Measurements from ENCODE around the gene ZNF611.

Gene ZNF611

DNA sequence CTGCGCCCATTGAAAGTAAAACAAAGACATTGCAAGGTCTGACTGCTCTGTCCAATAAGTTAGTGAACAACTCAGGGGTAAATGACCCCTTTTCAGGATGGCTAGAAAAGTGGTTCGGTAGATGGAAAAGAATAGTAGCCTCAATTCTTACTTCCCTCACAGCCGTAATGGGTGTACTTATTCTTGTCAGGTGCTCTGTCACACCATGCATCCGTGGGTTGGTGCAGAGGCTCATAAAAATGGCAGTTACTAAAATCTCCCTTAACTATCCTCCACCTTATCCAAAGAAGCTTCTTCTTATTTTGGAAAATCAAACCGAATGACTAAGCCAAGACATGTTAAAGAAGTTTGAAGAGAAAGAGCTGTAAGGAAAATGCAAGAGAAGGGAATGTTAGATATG, 65.3 kb downstream of the ZNF611 start:
- TF ChIP-seq, protein P1, sequence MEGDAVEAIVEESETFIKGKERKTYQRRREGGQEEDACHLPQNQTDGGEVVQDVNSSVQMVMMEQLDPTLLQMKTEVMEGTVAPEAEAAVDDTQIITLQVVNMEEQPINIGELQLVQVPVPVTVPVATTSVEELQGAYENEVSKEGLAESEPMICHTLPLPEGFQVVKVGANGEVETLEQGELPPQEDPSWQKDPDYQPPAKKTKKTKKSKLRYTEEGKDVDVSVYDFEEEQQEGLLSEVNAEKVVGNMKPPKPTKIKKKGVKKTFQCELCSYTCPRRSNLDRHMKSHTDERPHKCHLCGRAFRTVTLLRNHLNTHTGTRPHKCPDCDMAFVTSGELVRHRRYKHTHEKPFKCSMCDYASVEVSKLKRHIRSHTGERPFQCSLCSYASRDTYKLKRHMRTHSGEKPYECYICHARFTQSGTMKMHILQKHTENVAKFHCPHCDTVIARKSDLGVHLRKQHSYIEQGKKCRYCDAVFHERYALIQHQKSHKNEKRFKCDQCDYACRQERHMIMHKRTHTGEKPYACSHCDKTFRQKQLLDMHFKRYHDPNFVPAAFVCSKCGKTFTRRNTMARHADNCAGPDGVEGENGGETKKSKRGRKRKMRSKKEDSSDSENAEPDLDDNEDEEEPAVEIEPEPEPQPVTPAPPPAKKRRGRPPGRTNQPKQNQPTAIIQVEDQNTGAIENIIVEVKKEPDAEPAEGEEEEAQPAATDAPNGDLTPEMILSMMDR (IDR thresholded peaks at IDR 0.05; ENCODE audit: low read depth, low read length), result no peak
- no peak overlapping the region for H3K4me3 ChIP-seq (replicated peaks in 1 of 2; ENCODE audit: low read depth in 2 of 2, low read length in 2 of 2)
- DNase-seq (ENCODE audit: low read depth in 2 of 2), result no peak

DNA sequence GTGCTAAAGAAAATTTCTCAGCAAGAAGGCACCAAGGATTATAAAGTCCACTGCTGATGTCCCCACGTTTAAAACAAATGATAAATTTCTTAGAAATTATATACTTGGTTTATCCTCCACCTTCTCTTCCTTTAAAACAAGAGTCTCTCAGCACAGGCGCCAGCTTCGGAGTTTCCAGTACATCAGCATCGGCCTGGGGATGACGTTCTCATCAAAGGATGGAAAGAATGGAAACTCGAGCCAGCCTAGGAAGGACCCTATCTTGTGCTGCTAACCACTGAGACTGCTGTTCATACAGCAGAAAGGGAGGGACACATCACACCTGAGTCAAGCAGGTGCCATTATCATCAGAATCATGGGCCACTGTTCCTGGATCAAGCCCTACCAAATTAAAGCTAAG, 66.9 kb downstream of the ZNF611 start:
- TF ChIP-seq, protein P1 (IDR thresholded peaks at IDR 0.05; ENCODE audit: low read depth, low read length), result no peak
- DNase-seq (ENCODE audit: low read depth in 2 of 2), result no peak
- H3K4me3 ChIP-seq (replicated peaks in 1 of 2; ENCODE audit: low read depth in 2 of 2, low read length in 2 of 2), result no peak overlapping the region

DNA sequence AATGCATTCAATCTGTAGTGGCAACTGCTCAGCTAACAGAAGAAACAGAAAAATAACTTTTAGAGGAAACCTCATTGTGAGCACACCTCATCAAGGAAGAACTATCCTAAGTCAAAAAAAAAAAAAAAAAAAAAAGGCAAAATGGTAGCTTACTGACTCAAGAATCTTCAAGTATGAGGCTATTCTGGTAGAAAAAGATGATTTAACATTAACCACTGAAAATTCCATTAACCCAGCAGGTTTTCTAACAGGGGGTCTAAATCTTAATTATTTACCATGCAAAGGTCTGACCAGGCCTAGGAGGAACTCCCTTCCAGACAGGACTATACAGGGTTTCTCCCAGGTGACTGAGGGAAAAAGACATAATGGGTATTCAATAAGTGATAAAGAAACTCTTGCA, 68.3 kb downstream of the ZNF611 start:
- TF ChIP-seq, protein P1 (IDR thresholded peaks at IDR 0.05; ENCODE audit: low read depth, low read length), result no peak
- no peak for DNase-seq (ENCODE audit: low read depth in 2 of 2)
- H3K4me3 ChIP-seq (replicated peaks in 1 of 2; ENCODE audit: low read depth in 2 of 2, low read length in 2 of 2), result no peak overlapping the region

DNA sequence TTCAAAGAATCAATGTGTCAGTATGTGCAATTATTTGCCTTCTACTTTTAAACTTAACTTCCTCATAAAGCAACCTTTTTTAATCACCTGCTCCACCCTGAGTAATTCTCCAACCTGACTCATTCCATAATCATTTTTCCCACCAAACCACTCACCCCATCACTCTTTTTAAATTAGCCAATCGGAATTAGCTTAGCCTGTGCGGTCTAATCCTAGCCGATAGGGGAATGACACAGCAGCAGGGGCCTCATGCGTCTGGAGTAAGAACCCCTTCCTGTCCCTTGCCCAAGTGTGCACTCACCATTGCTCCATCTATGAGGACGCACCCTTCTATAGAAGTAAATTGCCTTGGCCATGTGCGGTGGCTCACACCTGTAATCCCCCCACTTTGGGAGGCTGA, 69.3 kb downstream of the ZNF611 start:
- TF ChIP-seq, protein P1 (IDR thresholded peaks at IDR 0.05; ENCODE audit: low read depth, low read length), result no peak
- peak in 1 of 2 donors; percentile 33 for DNase-seq (ENCODE audit: low read depth in 2 of 2)
- no peak overlapping the region for H3K4me3 ChIP-seq (replicated peaks in 1 of 2; ENCODE audit: low read depth in 2 of 2, low read length in 2 of 2)

DNA sequence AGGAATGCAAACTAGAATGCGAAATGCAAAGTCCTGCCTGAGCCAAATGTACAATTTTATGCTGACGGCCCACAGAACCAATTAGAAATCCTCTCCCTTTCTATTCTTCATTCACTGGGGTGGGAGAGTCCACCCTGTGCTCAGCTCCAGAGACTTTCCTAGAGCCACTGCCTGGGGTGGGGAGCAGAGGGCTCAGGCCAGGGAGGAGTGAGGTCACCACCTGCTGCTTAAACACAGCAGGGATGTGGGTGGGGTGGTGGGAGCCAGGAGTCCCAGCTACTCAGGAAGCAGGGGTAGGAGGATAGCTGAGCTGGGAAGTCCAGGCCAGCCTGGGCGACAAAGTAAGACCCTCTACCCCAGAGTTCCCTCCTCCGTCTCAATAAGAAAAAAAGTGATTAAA, 69.8 kb downstream of the ZNF611 start:
- no peak for DNase-seq (ENCODE audit: low read depth in 2 of 2)
- no peak overlapping the region for H3K4me3 ChIP-seq (replicated peaks in 1 of 2; ENCODE audit: low read depth in 2 of 2, low read length in 2 of 2)
- TF ChIP-seq, protein P1 (IDR thresholded peaks at IDR 0.05; ENCODE audit: low read depth, low read length), result no peak

DNA sequence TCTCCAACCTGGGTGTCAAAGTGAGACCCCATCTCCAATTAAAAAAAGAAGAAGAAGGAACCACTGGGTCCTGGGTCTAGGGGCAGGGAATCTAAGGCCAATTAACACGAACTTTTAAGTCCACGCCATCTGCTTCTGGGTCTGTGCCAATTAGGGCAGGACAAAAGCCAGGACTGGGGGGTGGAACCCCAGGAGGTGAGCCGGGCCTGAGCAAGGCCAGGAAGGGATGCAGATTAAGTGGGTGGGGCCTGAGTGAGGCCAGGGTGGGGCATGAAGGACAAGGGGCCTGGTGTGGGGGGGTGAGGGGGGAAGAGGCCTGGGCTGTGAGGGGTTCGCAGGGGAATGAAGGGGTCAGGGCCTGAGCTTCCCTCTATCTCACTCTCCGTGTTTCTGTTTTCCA, 70.4 kb downstream of the ZNF611 start:
- H3K4me3 ChIP-seq (replicated peaks in 1 of 2; ENCODE audit: low read depth in 2 of 2, low read length in 2 of 2), result no peak overlapping the region
- TF ChIP-seq, protein P1 (IDR thresholded peaks at IDR 0.05; ENCODE audit: low read depth, low read length), result no peak
- DNase-seq (ENCODE audit: low read depth in 2 of 2), result no peak

DNA sequence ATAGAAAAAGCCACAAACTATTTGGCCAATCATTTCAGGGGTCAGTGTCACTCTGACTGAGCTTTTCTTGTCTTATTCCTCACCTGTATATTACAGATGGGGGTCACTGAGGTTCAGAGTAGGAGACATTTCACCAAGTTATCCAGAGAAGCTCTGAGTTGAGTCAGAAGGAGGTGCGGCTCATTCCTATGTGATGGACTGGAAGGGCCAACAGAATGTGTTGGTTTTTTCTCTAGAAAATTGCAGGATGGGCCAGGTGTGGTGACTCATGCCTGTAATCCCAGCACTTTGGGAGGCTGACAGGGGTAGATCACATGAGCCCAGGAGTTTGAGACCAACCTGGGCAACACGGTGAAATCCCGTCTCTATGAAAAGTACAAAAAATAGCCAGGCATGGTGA, 72.2 kb downstream of the ZNF611 start:
- TF ChIP-seq, protein P1 (IDR thresholded peaks at IDR 0.05; ENCODE audit: low read depth, low read length), result no peak
- no peak overlapping the region for H3K4me3 ChIP-seq (replicated peaks in 1 of 2; ENCODE audit: low read depth in 2 of 2, low read length in 2 of 2)
- DNase-seq (ENCODE audit: low read depth in 2 of 2), result no peak

All from cardiac fibroblast (primary cell).